ENCODE data around the gene P2RY8. TPM values are rescaled to one million over a fixed set of nuclear protein-coding genes. Genes with fewer than 3 reads are reported as not detected.
"Not testable (repeated sequence)": the region's sequence is repeated elsewhere in the genome, so short reads cannot be mapped to it uniquely, and the experiment has no call there.

The P2RY8 gene
- polyA plus RNA-seq, 3 donors: 18.9 to 40.0 (median 33.3) TPM

GRCh38 chrX:1564750-1565683 lies 28.0 kb upstream of the P2RY8 start:
- WGBS (ENCODE audit: insufficient coverage): 0% methylated on average over 3 of the region's 10 CpGs
- Histone ChIP-seq H3K4me2 (replicated peaks; ENCODE audit: extremely low read depth, low read length, poor library complexity, severe bottlenecking) (peak overlapping the region; percentile 64), H3K4me3 (replicated peaks in 1 of 3; ENCODE audit: low read depth in 2 of 3, low read length in 3 of 3) (peak overlapping the region; percentile 5 to 56 (median 12)), H3K36me3 (replicated peaks in 1 of 2; ENCODE audit: control insufficient read depth in 1 of 2, insufficient read depth in 2 of 2, low read length in 2 of 2) (no peaks in the 10 kb centered on the region), H3K4me1 (ENCODE audit: control insufficient read depth in 1 of 2, insufficient read depth in 2 of 2, low read length in 2 of 2) (peaks cover 10 to 13% of the 10 kb centered on the region in 2 donors), H4K20me1 (ENCODE audit: insufficient read depth, low read length) (no peaks in the 10 kb centered on the region), H3K9me3 (replicated peaks in 1 of 2; ENCODE audit: control insufficient read depth in 1 of 2, insufficient read depth in 1 of 2, low read length in 2 of 2) (no peaks in the 10 kb centered on the region), H3K79me2 (ENCODE audit: insufficient read depth, low read length) (no peaks in the 10 kb centered on the region), H2AFZ (ENCODE audit: insufficient read depth, low read depth, low read length, poor library complexity, severe bottlenecking) (peak overlapping the region; percentile 23), H3K27me3 (ENCODE audit: control insufficient read depth in 2 of 2, insufficient read depth in 2 of 2, low read length in 2 of 2) (no peaks in the 10 kb centered on the region), H3K27ac (ENCODE audit: low read depth in 1 of 2, low read length in 2 of 2) (no peak overlapping the region), H3K9ac (ENCODE audit: insufficient read depth, low read length, poor library complexity, severe bottlenecking) (no peak overlapping the region)
- Mint-ChIP-seq H3K27me3 (ENCODE audit: low read depth in 3 of 3) (peaks cover 0 to 5% (median 4%) of the 10 kb centered on the region in 3 donors), H3K9me3 (peaks cover 0 to 4% (median 0%) of the 10 kb centered on the region in 7 donors), H3K4me1 (peaks cover 23% of the 10 kb centered on the region), H3K36me3 (no peaks in the 10 kb centered on the region), H3K27ac (no peak overlapping the region), H3K4me3 (peak overlapping the region in 1 of 2 donors; percentile 51)
- DNase-seq: no peak
- no peak for TF ChIP-seq CTCF (IDR thresholded peaks at IDR 0.05)
- intact Hi-C loops (cut with micrococcal nuclease): no loop called here

GRCh38 chrX:1564077-1564476 lies 27.1 kb upstream of the P2RY8 start:
- H3K9ac ChIP-seq (ENCODE audit: insufficient read depth, low read length, poor library complexity, severe bottlenecking); intact Hi-C loops (cut with micrococcal nuclease); H3K9me3 Mint-ChIP-seq; H3K9me3 ChIP-seq (replicated peaks in 1 of 2; ENCODE audit: control insufficient read depth in 1 of 2, insufficient read depth in 1 of 2, low read length in 2 of 2); H2AFZ ChIP-seq (ENCODE audit: insufficient read depth, low read depth, low read length, poor library complexity, severe bottlenecking); H3K27me3 Mint-ChIP-seq (ENCODE audit: low read depth in 3 of 3); H3K27ac Mint-ChIP-seq; H3K27ac ChIP-seq (ENCODE audit: low read depth in 1 of 2, low read length in 2 of 2); H3K36me3 Mint-ChIP-seq; H3K4me3 ChIP-seq (replicated peaks in 1 of 3; ENCODE audit: low read depth in 2 of 3, low read length in 3 of 3); H3K79me2 ChIP-seq (ENCODE audit: insufficient read depth, low read length); H3K4me2 ChIP-seq (replicated peaks; ENCODE audit: extremely low read depth, low read length, poor library complexity, severe bottlenecking); DNase-seq; H3K4me3 Mint-ChIP-seq; H3K36me3 ChIP-seq (replicated peaks in 1 of 2; ENCODE audit: control insufficient read depth in 1 of 2, insufficient read depth in 2 of 2, low read length in 2 of 2); H4K20me1 ChIP-seq (ENCODE audit: insufficient read depth, low read length); H3K27me3 ChIP-seq (ENCODE audit: control insufficient read depth in 2 of 2, insufficient read depth in 2 of 2, low read length in 2 of 2): not testable (repeated sequence)
- 100% methylated on average over 2 of the region's 7 CpGs for WGBS (ENCODE audit: insufficient coverage)
- peaks cover 22% of the 10 kb centered on the region for H3K4me1 Mint-ChIP-seq
- H3K4me1 ChIP-seq (ENCODE audit: control insufficient read depth in 1 of 2, insufficient read depth in 2 of 2, low read length in 2 of 2): peaks cover 10 to 13% of the 10 kb centered on the region in 2 donors

Data from CD14-positive monocyte (primary cell).